GM10266 (cell line): ENCODE results near the gene CELF6.

Experiments used
- DNase-seq: peaks from one replicate; pipeline ENCODE4 v3.0.0; 2012; ENCODE audit errors: extremely low spot score
- CTCF ChIP-seq: IDR thresholded peaks from 2 replicates; pipeline ENCODE4 v1.5.1; 2012; ENCODE audit warnings: mild to moderate bottlenecking, low read depth; ENCODE audit not compliant: control insufficient read depth, insufficient read depth; ENCODE audit errors: missing control alignments

Gene CELF6

DNA sequence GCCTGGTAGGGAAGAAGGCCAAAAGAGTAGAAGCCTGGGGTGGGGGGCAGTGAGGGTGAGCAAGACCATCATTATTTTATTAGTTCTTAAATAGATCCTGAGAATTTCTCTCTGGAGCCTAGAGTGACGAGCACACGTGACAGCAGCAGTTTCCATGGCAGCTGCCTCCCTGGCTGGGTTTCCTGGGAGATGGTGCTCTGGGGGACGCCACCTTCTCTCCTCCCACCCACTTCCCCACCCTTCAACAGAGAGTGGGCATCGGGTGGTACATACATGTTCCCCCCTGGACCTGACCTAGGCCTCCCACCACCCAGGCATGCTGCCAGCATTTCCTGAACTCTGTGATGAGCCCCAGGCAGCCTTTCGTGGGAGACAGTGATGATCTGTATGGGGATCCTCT lies 12.9 kb downstream of the CELF6 start:
- no peak for DNase-seq
- TF ChIP-seq CTCF, result no peak

GRCh38 chr15:72306211-72306785 lies 13.7 kb downstream of the CELF6 start:
- DNase-seq, result no peak
- TF ChIP-seq CTCF, result no peak

GRCh38 chr15:72304596-72304995 lies 15.4 kb downstream of the CELF6 start:
- no peak for TF ChIP-seq CTCF
- DNase-seq, result no peak

DNA sequence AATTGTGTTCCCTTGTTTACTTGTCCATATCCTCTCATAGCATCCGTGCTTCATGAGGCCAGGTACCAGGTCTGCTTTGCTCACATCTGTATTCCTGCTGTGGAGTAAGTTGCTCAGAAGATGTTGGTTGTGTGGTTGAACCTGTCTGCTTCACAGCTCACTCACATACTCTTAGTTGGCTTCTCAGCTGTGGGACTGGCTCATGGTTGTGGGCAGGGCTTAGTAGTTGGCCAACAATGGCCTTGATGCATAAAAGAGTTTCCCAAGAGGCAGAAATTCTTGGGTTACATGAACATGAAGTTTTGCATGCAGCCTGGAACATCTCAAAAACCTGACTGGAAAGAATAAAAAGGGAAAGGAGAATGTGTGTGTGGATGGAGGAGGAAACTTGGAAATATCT lies 17.0 kb downstream of the CELF6 start:
- no peak for DNase-seq
- no peak for TF ChIP-seq CTCF

- no peak for DNase-seq
- TF ChIP-seq CTCF, result no peak
These were observed 30.2 kb downstream of the CELF6 start for GRCh38 chr15:72289597-72290325.

GRCh38 chr15:72288796-72289596 lies 31.0 kb downstream of the CELF6 start:
- no peak for TF ChIP-seq CTCF
- no peak for DNase-seq

GRCh38 chr15:72285927-72286516 lies 33.9 kb downstream of the CELF6 start:
- peak; percentile 62 for DNase-seq
- peak; percentile 64 for TF ChIP-seq CTCF
